GM12801 (cell line): ENCODE data around the gene PDE4B.

Experiments used
- TF ChIP-seq, protein P1 (sequence below): IDR thresholded peaks from one replicate; pipeline ENCODE4 v1.5.1; 2011; ENCODE audit warnings: control low read depth; ENCODE audit not compliant: insufficient read length; ENCODE audit errors: extremely low read depth

Gene PDE4B

DNA sequence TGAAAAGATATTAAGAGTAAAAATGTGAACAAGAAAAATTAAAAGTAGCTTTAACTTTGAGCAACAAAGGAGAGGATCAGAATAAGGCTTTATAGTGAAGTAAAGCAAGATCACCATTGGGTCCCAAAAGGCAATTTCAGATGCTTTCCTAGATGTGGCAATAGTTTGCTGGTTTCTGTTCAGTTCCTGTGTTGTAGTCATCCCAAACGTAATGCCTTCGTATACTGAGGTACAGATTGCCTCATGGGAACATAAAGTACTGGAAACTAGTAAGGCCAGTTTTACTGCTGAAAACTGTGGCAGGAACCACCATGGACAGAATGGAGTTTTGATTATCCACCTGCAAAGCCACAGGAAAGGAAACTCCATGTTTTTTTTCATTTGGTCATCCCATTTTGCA lies 457.8 kb downstream of the PDE4B start:
- TF ChIP-seq, protein P1, sequence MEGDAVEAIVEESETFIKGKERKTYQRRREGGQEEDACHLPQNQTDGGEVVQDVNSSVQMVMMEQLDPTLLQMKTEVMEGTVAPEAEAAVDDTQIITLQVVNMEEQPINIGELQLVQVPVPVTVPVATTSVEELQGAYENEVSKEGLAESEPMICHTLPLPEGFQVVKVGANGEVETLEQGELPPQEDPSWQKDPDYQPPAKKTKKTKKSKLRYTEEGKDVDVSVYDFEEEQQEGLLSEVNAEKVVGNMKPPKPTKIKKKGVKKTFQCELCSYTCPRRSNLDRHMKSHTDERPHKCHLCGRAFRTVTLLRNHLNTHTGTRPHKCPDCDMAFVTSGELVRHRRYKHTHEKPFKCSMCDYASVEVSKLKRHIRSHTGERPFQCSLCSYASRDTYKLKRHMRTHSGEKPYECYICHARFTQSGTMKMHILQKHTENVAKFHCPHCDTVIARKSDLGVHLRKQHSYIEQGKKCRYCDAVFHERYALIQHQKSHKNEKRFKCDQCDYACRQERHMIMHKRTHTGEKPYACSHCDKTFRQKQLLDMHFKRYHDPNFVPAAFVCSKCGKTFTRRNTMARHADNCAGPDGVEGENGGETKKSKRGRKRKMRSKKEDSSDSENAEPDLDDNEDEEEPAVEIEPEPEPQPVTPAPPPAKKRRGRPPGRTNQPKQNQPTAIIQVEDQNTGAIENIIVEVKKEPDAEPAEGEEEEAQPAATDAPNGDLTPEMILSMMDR: no peak

DNA sequence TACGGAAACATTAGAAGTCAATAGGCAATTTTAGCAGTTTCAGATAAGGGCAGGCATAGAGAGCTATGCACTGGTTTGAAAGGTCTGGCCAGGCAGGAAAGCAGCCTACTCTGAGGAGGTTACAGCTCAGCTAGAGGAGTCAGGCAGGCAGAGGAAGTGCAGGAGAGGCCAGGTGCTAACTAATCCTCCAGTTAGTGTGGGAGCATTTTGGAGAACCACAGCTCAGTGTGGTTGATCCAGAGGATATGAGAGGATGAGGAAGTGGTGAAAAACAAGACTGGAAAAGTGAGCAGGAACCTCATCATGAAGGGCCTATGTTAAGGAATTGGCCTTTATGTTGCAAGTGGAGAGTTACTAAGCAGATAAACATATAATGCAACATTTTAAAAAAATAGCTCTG lies 458.9 kb downstream of the PDE4B start:
- TF ChIP-seq, protein P1: no peak

DNA sequence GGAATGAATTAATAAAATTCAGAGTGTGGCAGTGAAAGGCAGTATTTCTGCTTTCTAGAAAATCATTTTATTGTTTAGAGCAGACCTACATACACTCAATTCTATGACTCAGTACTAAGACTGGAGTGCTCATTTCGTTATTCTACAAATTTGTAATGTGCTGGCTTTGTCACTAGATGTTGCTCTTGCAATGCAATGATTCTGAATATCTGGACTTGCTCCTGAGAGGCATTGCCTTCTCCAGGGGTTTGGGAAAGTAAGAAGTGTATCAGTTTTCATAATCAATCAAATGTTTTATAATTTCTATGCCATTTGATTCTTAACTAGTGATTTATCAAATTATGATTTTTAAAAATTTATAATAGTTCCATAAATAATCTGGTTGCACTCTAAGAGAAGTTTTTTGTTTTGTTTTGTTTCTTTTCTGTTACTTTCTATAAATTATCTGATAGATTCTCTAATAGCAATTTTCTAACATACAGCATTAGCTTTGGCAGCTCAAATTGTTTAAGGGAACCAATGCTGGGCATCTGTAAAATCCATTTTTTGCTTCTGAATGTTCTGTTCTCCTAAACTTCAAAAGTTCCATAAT lies 460.7 kb downstream of the PDE4B start:
- TF ChIP-seq, protein P1: no peak

DNA sequence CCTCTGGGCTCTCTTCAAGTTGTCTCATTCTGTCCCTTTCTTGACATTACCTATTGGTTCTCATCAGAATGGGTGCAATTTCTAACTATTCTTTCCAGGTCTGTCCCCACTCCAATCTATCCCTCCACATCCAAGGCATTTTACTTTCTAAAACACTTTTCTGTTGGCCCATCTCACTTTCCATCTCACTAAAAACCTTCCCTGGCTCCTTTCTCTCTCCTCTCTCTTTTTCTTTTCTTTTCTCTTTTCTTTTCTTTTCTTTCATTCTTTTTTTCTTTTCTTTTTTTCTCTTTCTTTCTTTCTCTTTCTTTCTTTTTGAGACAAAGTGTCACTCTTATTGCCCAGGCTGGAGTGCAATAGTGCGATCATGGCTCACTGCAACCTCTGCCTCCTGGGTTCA lies 462.1 kb downstream of the PDE4B start:
- TF ChIP-seq, protein P1: no peak

DNA sequence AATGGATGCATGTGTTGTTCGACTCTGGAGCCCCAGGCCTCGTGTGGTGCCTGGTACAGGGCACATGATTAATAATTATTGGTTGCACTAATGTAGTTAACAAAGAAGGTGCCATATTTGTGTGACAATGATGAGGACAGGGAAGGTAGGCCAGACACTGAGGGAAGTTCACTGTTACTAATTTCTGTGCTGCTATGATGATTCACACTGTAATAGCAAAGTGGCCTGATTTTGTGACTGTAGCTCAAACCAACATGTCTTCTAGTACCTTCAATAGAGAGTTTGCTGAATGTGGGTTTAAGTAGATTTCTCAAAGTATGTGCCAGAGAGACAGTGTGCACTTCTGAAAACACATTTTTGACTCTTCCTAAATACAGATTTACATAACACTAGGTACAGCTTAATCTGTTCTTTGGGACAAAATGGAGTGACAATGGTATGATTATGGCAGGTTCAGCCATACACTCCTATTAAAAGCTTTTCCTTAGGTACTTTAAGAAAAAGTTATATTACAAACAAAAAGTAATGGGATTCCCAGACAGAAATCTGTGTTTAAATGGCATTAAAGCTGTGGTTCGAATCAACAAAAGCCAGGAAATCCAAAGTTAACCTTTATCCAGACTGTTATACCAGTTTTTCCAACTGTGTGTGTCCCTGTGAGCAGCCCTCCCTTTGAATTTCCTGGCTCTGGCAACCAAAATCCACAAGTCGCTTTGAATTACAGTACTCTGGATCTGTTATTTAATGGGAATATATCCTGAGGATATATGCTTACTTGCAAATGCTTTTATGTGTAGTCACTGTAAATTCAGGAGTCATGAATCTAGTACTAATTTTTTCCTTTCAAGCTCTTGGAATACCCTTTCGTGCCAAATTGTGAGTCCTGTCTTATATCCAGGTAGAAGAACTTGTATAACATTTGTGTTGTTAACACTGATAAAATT lies 464.2 kb downstream of the PDE4B start:
- TF ChIP-seq, protein P1: no peak

DNA sequence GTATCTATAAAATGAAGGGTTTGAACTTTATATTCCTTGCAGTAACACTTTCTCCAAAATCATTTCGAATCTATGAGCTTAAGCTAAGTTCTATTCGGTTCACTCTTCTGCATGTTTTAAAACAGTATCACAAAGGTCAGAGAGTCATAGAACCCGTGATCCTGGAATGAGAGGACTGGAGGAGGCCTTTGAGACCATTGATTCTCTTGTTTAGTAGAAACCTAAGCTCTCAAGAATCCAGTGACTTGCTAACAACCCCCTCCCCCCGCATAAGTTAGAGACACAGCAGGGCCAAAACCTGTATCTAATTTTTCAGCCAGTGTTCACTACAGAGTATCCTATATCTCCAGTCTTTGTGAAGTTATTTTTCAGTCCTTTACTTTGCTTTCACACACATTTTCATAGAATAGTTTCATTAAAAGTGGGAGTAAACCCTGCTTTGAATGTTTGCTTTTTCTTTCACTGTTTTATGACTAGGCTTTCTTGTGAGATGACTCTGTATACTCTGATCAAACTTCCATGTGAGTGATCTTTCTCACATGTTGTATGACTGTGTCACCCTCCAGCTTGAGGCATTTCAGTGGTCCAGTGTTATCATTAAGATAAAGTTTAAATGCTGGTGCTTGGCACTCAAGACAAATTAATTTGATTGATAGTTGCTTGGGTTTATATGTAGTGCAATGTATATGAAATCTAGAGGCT lies 465.9 kb downstream of the PDE4B start:
- TF ChIP-seq, protein P1: no peak

DNA sequence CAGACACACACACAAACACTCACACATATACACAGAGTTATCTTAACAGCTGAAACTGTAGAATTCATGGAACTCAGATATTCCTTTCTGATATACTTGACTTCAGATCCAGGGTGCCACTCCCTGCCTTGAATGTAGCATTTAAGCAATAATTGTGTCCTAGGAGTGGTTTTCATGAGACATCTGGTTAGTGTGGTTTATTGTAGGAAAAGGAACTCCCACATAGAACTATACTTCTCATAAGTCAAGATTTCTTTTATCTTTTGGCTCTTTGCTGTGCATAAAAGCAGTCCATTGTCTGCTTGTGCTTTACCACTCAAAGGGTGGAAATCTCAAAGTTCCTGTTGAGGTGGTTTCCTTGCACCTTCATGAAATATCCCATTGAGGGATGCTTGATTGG lies 468.7 kb downstream of the PDE4B start:
- TF ChIP-seq, protein P1: no peak
